H1 (cell line): ENCODE results near the gene CCDC91.

Source experiments
- CHD1 ChIP-seq: IDR thresholded peaks from 2 replicates; pipeline ENCODE4 v1.6.1; 2012; ENCODE audit warnings: low read depth, low read length, improper control_type of control experiment
- EP300 ChIP-seq, 2 experiments: IDR thresholded peaks; 1 replicate in 1 of 2; 2 replicates in 1 of 2; pipeline ENCODE4 v1.6.1; 2011 to 2012; ENCODE audit warnings: low read depth in 2 of 2, low read length in 2 of 2, mild to moderate bottlenecking in 2 of 2, borderline replicate concordance in 1 of 2, inconsistent platforms in 1 of 2, moderate library complexity in 1 of 2
- EZH2 ChIP-seq: fragments of 200-600 bp; sonication (generic); IDR thresholded peaks from 2 replicates; pipeline ENCODE4 v1.7.1; 2012; ENCODE audit warnings: low read depth, mild to moderate bottlenecking, moderate library complexity, low read length, inconsistent platforms; ENCODE audit not compliant: severe bottlenecking
- GABPA ChIP-seq: IDR thresholded peaks from 2 replicates; pipeline ENCODE4 v1.6.1; 2011; ENCODE audit warnings: mild to moderate bottlenecking, low read length, moderate library complexity, borderline replicate concordance; ENCODE audit not compliant: insufficient read depth
- HDAC6 ChIP-seq: IDR thresholded peaks from one replicate; pipeline ENCODE4 v1.7.1; 2012; ENCODE audit warnings: low read depth, mild to moderate bottlenecking, inconsistent platforms, low read length, moderate library complexity
- JUN ChIP-seq: IDR thresholded peaks from 2 replicates; pipeline ENCODE4 v1.6.1; 2011; ENCODE audit warnings: low read depth, mild to moderate bottlenecking, improper control_type of control experiment, low read length
- POLR2A ChIP-seq, 2 experiments: IDR thresholded peaks; 1 replicate in 1 of 2; 2 replicates in 1 of 2; pipeline ENCODE4 v1.6.1; 2011; ENCODE audit warnings: low read depth in 2 of 2, low read length in 2 of 2, mild to moderate bottlenecking in 2 of 2; ENCODE audit errors: control extremely low read depth in 1 of 2
- TAF7 ChIP-seq: optimal IDR thresholded peaks from 2 replicates; pipeline ENCODE3; 2011; ENCODE audit warnings: low read depth, mild to moderate bottlenecking, inconsistent platforms, low read length, moderate library complexity, borderline replicate concordance
- TF ChIP-seq, protein P1 (sequence below), 3 experiments: IDR thresholded peaks; 1 replicate in 2 of 3; 2 replicates in 1 of 3; pipeline versions ENCODE4 v1.5.1 to v1.6.1; 2011; ENCODE audit warnings: low read length in 3 of 3, mild to moderate bottlenecking in 3 of 3, inconsistent platforms in 2 of 3, low read depth in 1 of 3, moderate library complexity in 1 of 3; ENCODE audit not compliant: insufficient read depth in 1 of 3; ENCODE audit errors: control extremely low read depth in 1 of 3

DNA sequence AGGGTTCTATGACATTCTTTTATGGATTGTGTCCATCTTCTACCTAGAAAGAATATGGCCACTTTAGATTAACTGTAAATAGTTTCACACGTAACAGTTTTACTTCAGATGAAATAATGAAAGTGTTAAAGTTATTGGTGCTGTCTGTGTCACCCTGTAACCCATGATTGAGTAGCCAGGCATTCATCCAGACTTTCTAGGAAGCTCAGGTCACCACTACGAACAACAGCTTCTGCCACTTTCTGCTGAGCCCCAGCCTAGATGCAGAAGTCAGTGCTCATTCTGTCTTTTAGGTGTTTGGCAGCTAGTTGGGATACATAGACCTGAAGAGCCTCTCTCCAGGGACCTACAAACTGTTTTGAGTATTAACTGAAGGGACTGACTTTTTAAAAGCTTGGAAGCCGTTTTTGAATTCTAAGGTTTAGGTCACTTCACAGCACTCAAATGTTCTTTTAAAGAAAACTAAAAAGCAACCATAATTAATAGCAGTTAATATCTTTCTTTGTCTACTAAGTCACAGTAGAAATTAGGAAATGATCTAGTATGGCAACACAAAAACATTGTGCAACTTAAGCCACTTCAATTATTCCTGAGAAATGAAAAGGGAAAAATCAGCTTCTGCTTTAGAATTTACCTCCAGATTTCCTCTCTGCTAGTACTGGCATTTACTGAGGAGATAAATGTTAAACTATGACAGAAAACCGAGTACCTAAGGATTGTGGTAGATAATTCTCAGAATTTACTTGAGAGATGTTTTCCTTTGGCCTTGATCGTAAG lies 266.9 kb downstream of the CCDC91 start:
- TF ChIP-seq, protein P1, sequence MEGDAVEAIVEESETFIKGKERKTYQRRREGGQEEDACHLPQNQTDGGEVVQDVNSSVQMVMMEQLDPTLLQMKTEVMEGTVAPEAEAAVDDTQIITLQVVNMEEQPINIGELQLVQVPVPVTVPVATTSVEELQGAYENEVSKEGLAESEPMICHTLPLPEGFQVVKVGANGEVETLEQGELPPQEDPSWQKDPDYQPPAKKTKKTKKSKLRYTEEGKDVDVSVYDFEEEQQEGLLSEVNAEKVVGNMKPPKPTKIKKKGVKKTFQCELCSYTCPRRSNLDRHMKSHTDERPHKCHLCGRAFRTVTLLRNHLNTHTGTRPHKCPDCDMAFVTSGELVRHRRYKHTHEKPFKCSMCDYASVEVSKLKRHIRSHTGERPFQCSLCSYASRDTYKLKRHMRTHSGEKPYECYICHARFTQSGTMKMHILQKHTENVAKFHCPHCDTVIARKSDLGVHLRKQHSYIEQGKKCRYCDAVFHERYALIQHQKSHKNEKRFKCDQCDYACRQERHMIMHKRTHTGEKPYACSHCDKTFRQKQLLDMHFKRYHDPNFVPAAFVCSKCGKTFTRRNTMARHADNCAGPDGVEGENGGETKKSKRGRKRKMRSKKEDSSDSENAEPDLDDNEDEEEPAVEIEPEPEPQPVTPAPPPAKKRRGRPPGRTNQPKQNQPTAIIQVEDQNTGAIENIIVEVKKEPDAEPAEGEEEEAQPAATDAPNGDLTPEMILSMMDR (IDR thresholded peaks at IDR 0.05; ENCODE audit: control extremely low read depth in 1 of 3, insufficient read depth in 1 of 3, low read depth in 1 of 3, low read length in 3 of 3) = no peak
- TF ChIP-seq HDAC6 (no peak), POLR2A (IDR thresholded peaks at IDR 0.05; ENCODE audit: control extremely low read depth in 1 of 2, low read depth in 2 of 2, low read length in 2 of 2) (no peak), TAF7 (no peak), GABPA (no peak), JUN (no peak), EZH2 (no peak), CHD1 (no peak), EP300 (IDR thresholded peaks at IDR 0.05; ENCODE audit: borderline replicate concordance in 1 of 2, low read depth in 2 of 2, low read length in 2 of 2) (no peak)
